ENCODE data around the gene TTC34. TPM values are rescaled to one million over a fixed set of nuclear protein-coding genes. Genes with fewer than 3 reads are reported as not detected.

The TTC34 gene
- total and polyA plus RNA-seq, 3 experiments from 2014 or later, result 0.17 to 1.1 (median 1.1) TPM

GRCh38 chr1:2633936-2634491, 167.5 kb downstream of the TTC34 start:
- POLR2A ChIA-PET, result no interaction called here
- Histone ChIP-seq H3K36me3 (ENCODE audit: insufficient read depth, low read length) (no peaks in the 10 kb centered on the region), H3K4me3 (ENCODE audit: low read length) (no peak overlapping the region), H3K27ac (ENCODE audit: low read depth, low read length) (no peak overlapping the region), H3K4me1 (ENCODE audit: insufficient read depth, low read length) (no peaks in the 10 kb centered on the region), H3K27me3 (ENCODE audit: insufficient read depth, low read length, poor library complexity, severe bottlenecking) (no peaks in the 10 kb centered on the region), H3K9me3 (ENCODE audit: low read length) (no peaks in the 10 kb centered on the region)
- Mint-ChIP-seq H3K4me1 (peaks cover 3 to 12% (median 8%) of the 10 kb centered on the region in 3 donors), H3K4me3 (no peak overlapping the region), H3K27me3 (peaks cover 17 to 20% of the 10 kb centered on the region in 2 donors), H3K36me3 (no peaks in the 10 kb centered on the region), H3K27ac (no peak overlapping the region), H3K9me3 (no peaks in the 10 kb centered on the region)
- CTCF ChIA-PET, result no interaction called here
- no peak for DNase-seq

- Histone ChIP-seq H3K9me3 (ENCODE audit: low read length) (no peaks in the 10 kb centered on the region), H3K4me3 (ENCODE audit: low read length) (no peak overlapping the region), H3K36me3 (ENCODE audit: insufficient read depth, low read length) (no peaks in the 10 kb centered on the region), H3K4me1 (ENCODE audit: insufficient read depth, low read length) (no peaks in the 10 kb centered on the region), H3K27ac (ENCODE audit: low read depth, low read length) (no peak overlapping the region), H3K27me3 (ENCODE audit: insufficient read depth, low read length, poor library complexity, severe bottlenecking) (no peaks in the 10 kb centered on the region)
- ChIA-PET POLR2A (interaction anchor here (0.6 kb wide), 1 partner anchor 18 kb away, joined by 4 read pairs; no protein-coding TSS in a partner anchor), CTCF (no interaction called here)
- no peak overlapping the region for H3K4me3 Mint-ChIP-seq
- no peaks in the 10 kb centered on the region for H3K36me3 Mint-ChIP-seq
- peaks cover 1 to 12% (median 8%) of the 10 kb centered on the region in 3 donors for H3K4me1 Mint-ChIP-seq
- DNase-seq, result no peak
- peak overlapping the region in 1 of 8 donors; percentile 47 for H3K27ac Mint-ChIP-seq
- no peaks in the 10 kb centered on the region for H3K9me3 Mint-ChIP-seq
- peaks cover 17 to 20% of the 10 kb centered on the region in 2 donors for H3K27me3 Mint-ChIP-seq
Measured at GRCh38 chr1:2633366-2633935, 168.0 kb downstream of the TTC34 start.

- DNase-seq, result no peak
- Mint-ChIP-seq H3K27me3 (peaks cover 17 to 21% of the 10 kb centered on the region in 2 donors), H3K4me3 (no peak within 1 kb of the TSS), H3K27ac (peak within 1 kb of the TSS in 2 of 8 donors; percentile 29 to 47), H3K9me3 (no peaks in the 10 kb centered on the region), H3K36me3 (no peaks in the 10 kb centered on the region), H3K4me1 (peaks cover 1 to 8% (median 8%) of the 10 kb centered on the region in 3 donors)
- peaks cover 6% of the 10 kb centered on the region for H3K27me3 ChIP-seq (ENCODE audit: insufficient read depth, low read length, poor library complexity, severe bottlenecking)
- ChIA-PET POLR2A (interaction anchor here (0.6 kb wide), 1 partner anchor 17 kb away, joined by 4 read pairs; no protein-coding TSS in a partner anchor), CTCF (no interaction called here)
- no peaks in the 10 kb centered on the region for H3K9me3 ChIP-seq (ENCODE audit: low read length)
- no peaks in the 10 kb centered on the region for H3K36me3 ChIP-seq (ENCODE audit: insufficient read depth, low read length)
- no peak within 1 kb of the TSS for H3K27ac ChIP-seq (ENCODE audit: low read depth, low read length)
- no peak within 1 kb of the TSS for H3K4me3 ChIP-seq (ENCODE audit: low read length)
- no peaks in the 10 kb centered on the region for H3K4me1 ChIP-seq (ENCODE audit: insufficient read depth, low read length)
Measured at GRCh38 chr1:2632561-2633361, 168.7 kb downstream of the TTC34 start, which contains the start of gene MMEL1. Gene MMEL1, minus strand, starts transcription at chr1:2633016. Its CDS starts 3,532 bp downstream, at chr1:2629484.

GRCh38 chr1:2632051-2632430, 169.5 kb downstream of the TTC34 start:
- Histone ChIP-seq H3K36me3 (ENCODE audit: insufficient read depth, low read length) (no peaks in the 10 kb centered on the region), H3K27me3 (ENCODE audit: insufficient read depth, low read length, poor library complexity, severe bottlenecking) (peaks cover 8% of the 10 kb centered on the region), H3K27ac (ENCODE audit: low read depth, low read length) (no peak overlapping the region), H3K9me3 (ENCODE audit: low read length) (no peaks in the 10 kb centered on the region), H3K4me3 (ENCODE audit: low read length) (no peak overlapping the region), H3K4me1 (ENCODE audit: insufficient read depth, low read length) (no peaks in the 10 kb centered on the region)
- ChIA-PET POLR2A (no interaction called here), CTCF (no interaction called here)
- Mint-ChIP-seq H3K4me3 (no peak overlapping the region), H3K36me3 (no peaks in the 10 kb centered on the region), H3K27ac (peak overlapping the region in 1 of 8 donors; percentile 29), H3K9me3 (no peaks in the 10 kb centered on the region), H3K4me1 (peaks cover 1 to 13% (median 8%) of the 10 kb centered on the region in 3 donors), H3K27me3 (peaks cover 23 to 29% of the 10 kb centered on the region in 2 donors)
- DNase-seq, result no peak

GRCh38 chr1:2631136-2632050, 170.1 kb downstream of the TTC34 start:
- Mint-ChIP-seq H3K4me1 (peaks cover 0 to 13% (median 8%) of the 10 kb centered on the region in 3 donors), H3K27ac (peak overlapping the region in 1 of 8 donors; percentile 78), H3K27me3 (peaks cover 24 to 35% of the 10 kb centered on the region in 2 donors), H3K4me3 (no peak overlapping the region), H3K9me3 (no peaks in the 10 kb centered on the region), H3K36me3 (no peaks in the 10 kb centered on the region)
- POLR2A ChIA-PET, result no interaction called here
- no peak for DNase-seq
- CTCF ChIA-PET, result no interaction called here
- no peak overlapping the region for H3K27ac ChIP-seq (ENCODE audit: low read depth, low read length)
- no peaks in the 10 kb centered on the region for H3K9me3 ChIP-seq (ENCODE audit: low read length)
- H3K27me3 ChIP-seq (ENCODE audit: insufficient read depth, low read length, poor library complexity, severe bottlenecking), result peaks cover 8% of the 10 kb centered on the region
- no peaks in the 10 kb centered on the region for H3K36me3 ChIP-seq (ENCODE audit: insufficient read depth, low read length)
- H3K4me3 ChIP-seq (ENCODE audit: low read length), result no peak overlapping the region
- no peaks in the 10 kb centered on the region for H3K4me1 ChIP-seq (ENCODE audit: insufficient read depth, low read length)

- peak overlapping the region in 2 of 7 donors; percentile 50 to 81 for H3K4me3 Mint-ChIP-seq
- POLR2A ChIA-PET, result no interaction called here
- H3K4me1 ChIP-seq (ENCODE audit: insufficient read depth, low read length), result no peaks in the 10 kb centered on the region
- CTCF ChIA-PET, result no interaction called here
- peak overlapping the region in 1 of 8 donors; percentile 70 for H3K27ac Mint-ChIP-seq
- H3K9me3 ChIP-seq (ENCODE audit: low read length), result no peaks in the 10 kb centered on the region
- peaks cover 0 to 13% (median 8%) of the 10 kb centered on the region in 3 donors for H3K4me1 Mint-ChIP-seq
- H3K27me3 Mint-ChIP-seq, result peaks cover 27 to 43% of the 10 kb centered on the region in 2 donors
- no peak for DNase-seq
- H3K27me3 ChIP-seq (ENCODE audit: insufficient read depth, low read length, poor library complexity, severe bottlenecking), result peaks cover 8% of the 10 kb centered on the region
- H3K36me3 ChIP-seq (ENCODE audit: insufficient read depth, low read length), result no peaks in the 10 kb centered on the region
- H3K36me3 Mint-ChIP-seq, result peaks cover 0 to 2% (median 0%) of the 10 kb centered on the region in 3 donors
- no peak overlapping the region for H3K27ac ChIP-seq (ENCODE audit: low read depth, low read length)
- H3K4me3 ChIP-seq (ENCODE audit: low read length), result no peak overlapping the region
- no peaks in the 10 kb centered on the region for H3K9me3 Mint-ChIP-seq
Measured at GRCh38 chr1:2630498-2631135, 170.9 kb downstream of the TTC34 start.

- Histone ChIP-seq H3K4me1 (ENCODE audit: insufficient read depth, low read length) (no peaks in the 10 kb centered on the region), H3K9me3 (ENCODE audit: low read length) (no peaks in the 10 kb centered on the region), H3K27ac (ENCODE audit: low read depth, low read length) (no peak overlapping the region), H3K4me3 (ENCODE audit: low read length) (no peak overlapping the region), H3K27me3 (ENCODE audit: insufficient read depth, low read length, poor library complexity, severe bottlenecking) (peaks cover 8% of the 10 kb centered on the region), H3K36me3 (ENCODE audit: insufficient read depth, low read length) (no peaks in the 10 kb centered on the region)
- peaks cover 31 to 48% of the 10 kb centered on the region in 2 donors for H3K27me3 Mint-ChIP-seq
- POLR2A ChIA-PET, result no interaction called here
- CTCF ChIA-PET, result no interaction called here
- H3K4me3 Mint-ChIP-seq, result peak overlapping the region in 3 of 7 donors; percentile 29 to 81 (median 50)
- peaks cover 0 to 13% (median 8%) of the 10 kb centered on the region in 3 donors for H3K4me1 Mint-ChIP-seq
- H3K9me3 Mint-ChIP-seq, result no peaks in the 10 kb centered on the region
- peaks cover 0 to 2% (median 0%) of the 10 kb centered on the region in 3 donors for H3K36me3 Mint-ChIP-seq
- no peak overlapping the region for H3K27ac Mint-ChIP-seq
- peak in 1 of 5 donors; percentile 37 for DNase-seq
Measured at GRCh38 chr1:2629627-2630497, 171.6 kb downstream of the TTC34 start.
